ENCODE results near the gene USP6NL. TPM values are rescaled to one million over a fixed set of nuclear protein-coding genes. Genes with fewer than 3 reads are reported as not detected.

USP6NL gene
- total RNA-seq, 1 donor from 2014 or later: 33.0 TPM

DNA sequence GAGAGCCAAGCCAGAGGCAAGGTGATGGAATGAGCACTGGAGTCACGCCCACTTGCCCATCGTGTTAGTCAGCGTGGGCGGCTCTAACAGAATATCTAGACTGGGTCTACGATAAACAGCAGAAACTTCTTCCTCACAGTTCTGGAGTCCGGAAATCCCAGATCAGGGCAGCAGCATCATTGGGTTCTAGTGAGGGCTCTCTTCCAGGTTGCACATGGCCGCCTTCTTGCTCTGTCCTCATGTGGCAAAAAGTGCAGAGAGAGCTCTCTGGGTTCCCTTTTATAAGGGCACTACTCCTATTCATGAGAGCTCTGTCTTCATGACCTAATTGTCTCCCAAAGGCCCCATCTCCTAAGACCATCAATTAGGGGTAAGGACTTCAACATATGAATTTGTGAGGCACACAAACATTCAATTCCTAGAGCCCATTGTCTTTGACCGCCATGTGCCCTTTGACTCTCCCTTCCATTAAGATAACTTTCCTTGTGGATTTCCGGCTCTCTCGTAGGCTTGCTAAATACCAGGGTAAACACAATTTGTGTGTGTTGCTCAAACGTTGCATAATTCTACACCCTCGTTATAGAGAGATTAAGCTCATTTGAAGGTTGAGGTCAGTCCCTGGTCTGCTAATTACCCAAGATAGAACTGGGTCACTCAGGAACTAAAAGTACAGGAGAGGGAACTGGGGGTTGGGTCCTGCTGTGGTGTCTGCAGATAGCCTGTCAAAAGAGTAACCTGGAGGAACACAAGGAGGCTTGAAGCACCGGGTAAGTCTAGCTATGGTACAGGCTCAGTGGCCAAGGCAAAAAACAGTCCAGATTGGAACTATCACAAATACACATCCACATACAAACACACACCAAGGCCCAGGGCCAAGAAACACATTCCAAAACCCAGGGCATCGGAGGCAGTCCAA lies 28.7 kb upstream of the USP6NL start:
- DNase-seq (ENCODE audit: low spot score): no peak
- Mint-ChIP-seq H3K9me3 (ENCODE audit: unreplicated experiment) (no peaks in the 10 kb centered on the region), H3K4me1 (ENCODE audit: unreplicated experiment) (peaks cover 4% of the 10 kb centered on the region), H3K27ac (ENCODE audit: unreplicated experiment) (no peak overlapping the region), H3K36me3 (ENCODE audit: low read depth, unreplicated experiment) (no peaks in the 10 kb centered on the region), H3K4me3 (ENCODE audit: unreplicated experiment) (no peak overlapping the region), H3K27me3 (ENCODE audit: unreplicated experiment) (peaks cover 3% of the 10 kb centered on the region)
- TF ChIP-seq CTCF (IDR thresholded peaks at IDR 0.05; ENCODE audit: unreplicated experiment): no peak

GRCh38 chr10:11639362-11639761 lies 27.9 kb upstream of the USP6NL start:
- Mint-ChIP-seq H3K27ac (ENCODE audit: unreplicated experiment) (no peak overlapping the region), H3K4me3 (ENCODE audit: unreplicated experiment) (no peak overlapping the region), H3K27me3 (ENCODE audit: unreplicated experiment) (peaks cover 3% of the 10 kb centered on the region), H3K9me3 (ENCODE audit: unreplicated experiment) (no peaks in the 10 kb centered on the region), H3K4me1 (ENCODE audit: unreplicated experiment) (peaks cover 4% of the 10 kb centered on the region), H3K36me3 (ENCODE audit: low read depth, unreplicated experiment) (no peaks in the 10 kb centered on the region)
- DNase-seq (ENCODE audit: low spot score): no peak
- TF ChIP-seq CTCF (IDR thresholded peaks at IDR 0.05; ENCODE audit: unreplicated experiment): no peak

- peaks cover 4% of the 10 kb centered on the region for H3K4me1 Mint-ChIP-seq (ENCODE audit: unreplicated experiment)
- no peak for TF ChIP-seq CTCF (IDR thresholded peaks at IDR 0.05; ENCODE audit: unreplicated experiment)
- H3K9me3 Mint-ChIP-seq (ENCODE audit: unreplicated experiment): no peaks in the 10 kb centered on the region
- H3K27ac Mint-ChIP-seq (ENCODE audit: unreplicated experiment): no peak overlapping the region
- H3K36me3 Mint-ChIP-seq (ENCODE audit: low read depth, unreplicated experiment): no peaks in the 10 kb centered on the region
- peaks cover 3% of the 10 kb centered on the region for H3K27me3 Mint-ChIP-seq (ENCODE audit: unreplicated experiment)
- no peak overlapping the region for H3K4me3 Mint-ChIP-seq (ENCODE audit: unreplicated experiment)
- no peak for DNase-seq (ENCODE audit: low spot score)
These were observed 26.7 kb upstream of the USP6NL start for GRCh38 chr10:11638055-11638698.

DNA sequence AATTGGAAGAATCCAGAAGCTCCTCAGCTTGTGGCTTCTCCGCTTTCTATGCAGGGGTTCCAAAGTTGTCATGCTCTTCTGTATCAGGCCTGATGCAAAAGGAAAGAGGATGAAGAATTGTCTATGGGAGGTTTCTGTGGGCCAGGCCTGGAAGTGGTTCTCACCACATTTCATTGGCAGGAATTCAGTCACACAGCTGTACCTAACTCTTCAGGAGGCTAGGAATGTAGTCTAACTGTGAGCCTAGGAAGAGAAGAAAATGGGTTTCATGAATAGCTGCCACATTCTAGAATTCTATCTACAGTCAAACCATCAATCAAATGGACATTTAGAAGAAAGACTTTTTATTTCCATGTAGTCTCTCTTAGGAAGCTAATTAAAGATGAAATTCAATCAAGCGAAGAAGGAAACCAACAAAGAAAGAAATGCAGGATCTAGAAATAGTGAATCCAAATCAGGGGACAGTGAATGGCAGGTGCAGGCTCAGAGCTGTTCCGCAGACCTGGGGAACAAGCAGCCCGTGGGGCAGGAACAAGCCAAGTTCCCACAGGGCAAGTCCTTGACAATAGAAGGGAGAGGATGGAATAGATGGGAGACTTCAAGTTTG lies 25.4 kb upstream of the USP6NL start:
- H3K27ac Mint-ChIP-seq (ENCODE audit: unreplicated experiment): no peak overlapping the region

More for the DNA sequence above, 25.4 kb upstream of the USP6NL start:
- H3K27me3 Mint-ChIP-seq (ENCODE audit: unreplicated experiment): peaks cover 5% of the 10 kb centered on the region
- no peak overlapping the region for H3K4me3 Mint-ChIP-seq (ENCODE audit: unreplicated experiment)
- H3K9me3 Mint-ChIP-seq (ENCODE audit: unreplicated experiment): no peaks in the 10 kb centered on the region
- no peaks in the 10 kb centered on the region for H3K36me3 Mint-ChIP-seq (ENCODE audit: low read depth, unreplicated experiment)
- no peak for TF ChIP-seq CTCF (IDR thresholded peaks at IDR 0.05; ENCODE audit: unreplicated experiment)
- no peak for DNase-seq (ENCODE audit: low spot score)
- no peaks in the 10 kb centered on the region for H3K4me1 Mint-ChIP-seq (ENCODE audit: unreplicated experiment)
